Activated CD4-positive, CD25-positive, alpha-beta regulatory T cell treated with anti-CD3 and anti-CD28 coated beads, Interleukin-2, amount 50 U/mL, for 72 hours (primary cell): Measurements from ENCODE around the gene ARL16.

Experiments
- DNase-seq: peaks from one replicate; pipeline ENCODE4 v3.0.0; 2021

ARL16 gene

DNA sequence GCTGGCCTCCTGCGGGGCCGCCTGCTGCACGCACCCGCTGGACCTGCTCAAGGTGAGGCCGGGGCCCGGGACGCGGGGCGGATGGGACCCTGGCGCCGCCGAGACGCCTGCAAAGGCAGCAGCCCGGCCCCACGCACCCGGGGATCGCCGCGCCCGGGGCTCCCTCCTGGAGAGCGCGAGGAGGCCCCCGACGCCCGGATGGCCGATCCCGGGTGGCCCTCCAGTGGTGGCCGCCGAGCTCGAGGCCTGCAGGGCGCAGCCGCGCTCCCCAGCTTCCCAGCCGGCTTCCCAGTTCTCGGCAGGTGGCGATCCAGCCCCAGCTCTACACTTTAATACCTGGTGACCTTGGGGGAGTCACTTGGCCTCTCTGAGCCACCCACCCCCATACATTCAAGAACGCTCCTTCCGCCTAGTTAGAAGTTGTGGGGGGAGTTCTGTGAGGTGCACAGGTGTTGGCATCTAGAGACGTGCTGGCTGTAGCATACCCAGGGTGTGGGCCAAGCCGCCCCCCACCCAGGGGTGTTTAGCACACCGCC, 28.9 kb upstream of the ARL16 start:
- no peak for DNase-seq

DNA sequence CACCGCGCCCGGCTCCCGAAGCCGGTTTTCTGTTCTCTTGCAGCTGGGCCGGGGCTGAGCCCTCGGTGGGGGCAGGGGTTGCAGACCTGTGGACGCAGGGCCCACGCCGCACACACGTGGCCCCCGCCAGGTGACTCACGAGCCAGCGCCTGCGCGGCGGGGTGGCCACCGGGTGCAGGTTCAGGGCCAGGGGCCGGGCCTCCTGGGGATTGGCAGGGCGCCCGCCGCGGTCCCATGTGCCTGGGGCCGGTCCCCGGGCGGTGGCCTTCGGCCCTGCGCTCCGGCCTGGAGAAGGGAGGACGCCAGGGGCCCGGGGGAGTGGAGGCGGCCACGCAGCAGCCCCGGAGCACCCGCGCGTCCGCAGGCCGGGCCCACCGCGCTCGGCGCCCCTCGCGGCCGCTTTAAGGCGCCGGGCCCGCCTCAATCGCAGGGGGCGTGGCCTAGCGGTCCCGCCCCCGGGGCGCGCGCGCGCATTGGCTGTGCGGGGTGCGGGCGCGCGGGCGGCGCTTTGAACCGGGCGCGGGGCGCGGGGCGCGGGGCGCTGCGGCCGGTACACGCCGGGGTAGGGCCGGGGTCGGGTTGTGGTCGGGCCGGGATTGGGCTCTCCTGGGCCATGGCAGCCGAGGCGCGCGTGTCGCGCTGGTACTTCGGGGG, 28.3 kb upstream of the ARL16 start, which contains the start of gene SLC25A10:
TSS of gene SLC25A10 (plus strand) at position 471 of the 654 bp plus-strand sequence. CDS start at position 614, 143 bp downstream.
- DNase-seq = peak; percentile 83

DNA sequence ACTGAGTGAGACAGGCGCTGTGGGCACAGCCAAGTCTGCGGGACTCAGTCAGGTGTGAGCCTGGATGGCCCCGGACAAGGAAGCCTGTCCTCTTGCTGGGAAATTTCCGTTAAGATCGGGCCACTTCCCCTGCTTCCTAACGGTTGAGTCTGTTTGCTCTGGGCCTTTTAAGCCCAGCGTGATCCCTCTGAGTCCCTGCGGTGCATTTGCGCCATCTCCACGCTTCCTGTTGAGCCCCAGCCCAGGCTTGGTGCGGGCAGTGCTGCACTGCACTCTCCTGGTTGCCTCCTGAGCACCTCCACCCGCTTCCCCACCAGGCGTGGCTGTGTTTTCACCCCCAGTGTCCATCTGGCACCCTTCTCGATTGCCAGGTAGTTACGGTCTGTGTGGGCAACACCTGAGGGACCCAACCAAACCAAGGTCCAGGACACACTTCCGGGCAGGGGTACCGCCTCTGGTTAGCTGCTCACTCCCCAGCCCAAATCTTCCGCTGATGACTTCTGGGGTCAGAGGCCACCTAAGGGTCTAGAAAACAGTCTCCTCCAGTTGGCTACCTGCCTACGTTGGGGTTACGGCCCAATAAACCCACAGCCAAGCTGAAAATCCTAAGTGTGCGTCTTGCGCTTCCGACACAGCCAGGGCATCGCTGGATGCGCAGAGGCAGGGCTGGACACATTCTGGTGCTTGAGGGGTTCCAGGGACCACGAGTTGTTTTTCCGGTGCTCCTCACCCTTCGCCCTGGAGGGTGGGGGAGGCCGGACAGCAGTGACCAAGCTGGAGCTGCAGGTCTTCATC, 27.1 kb upstream of the ARL16 start:
- DNase-seq = no peak

DNA sequence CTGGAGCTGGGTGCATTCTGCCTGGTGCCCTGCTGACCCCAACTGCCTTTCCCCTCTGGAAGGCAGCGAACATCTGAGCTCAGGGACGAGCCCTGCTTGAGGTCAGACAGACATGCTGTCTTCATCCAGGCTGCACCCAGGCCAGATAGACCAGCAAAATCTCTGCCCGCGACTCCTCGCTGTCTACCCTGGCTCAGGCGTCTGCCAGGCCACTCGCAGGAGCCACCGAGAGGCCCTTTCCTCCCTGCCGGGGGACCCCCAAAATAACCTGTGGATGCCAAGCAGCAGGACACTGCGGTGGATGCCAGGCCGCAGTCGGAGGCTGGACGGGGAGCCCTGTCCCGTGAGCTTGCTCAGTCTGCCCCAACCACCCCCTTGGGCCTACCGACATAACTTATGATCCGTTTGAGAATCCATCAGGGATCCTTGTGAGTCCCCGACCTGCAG, 25.2 kb upstream of the ARL16 start:
- no peak for DNase-seq

DNA sequence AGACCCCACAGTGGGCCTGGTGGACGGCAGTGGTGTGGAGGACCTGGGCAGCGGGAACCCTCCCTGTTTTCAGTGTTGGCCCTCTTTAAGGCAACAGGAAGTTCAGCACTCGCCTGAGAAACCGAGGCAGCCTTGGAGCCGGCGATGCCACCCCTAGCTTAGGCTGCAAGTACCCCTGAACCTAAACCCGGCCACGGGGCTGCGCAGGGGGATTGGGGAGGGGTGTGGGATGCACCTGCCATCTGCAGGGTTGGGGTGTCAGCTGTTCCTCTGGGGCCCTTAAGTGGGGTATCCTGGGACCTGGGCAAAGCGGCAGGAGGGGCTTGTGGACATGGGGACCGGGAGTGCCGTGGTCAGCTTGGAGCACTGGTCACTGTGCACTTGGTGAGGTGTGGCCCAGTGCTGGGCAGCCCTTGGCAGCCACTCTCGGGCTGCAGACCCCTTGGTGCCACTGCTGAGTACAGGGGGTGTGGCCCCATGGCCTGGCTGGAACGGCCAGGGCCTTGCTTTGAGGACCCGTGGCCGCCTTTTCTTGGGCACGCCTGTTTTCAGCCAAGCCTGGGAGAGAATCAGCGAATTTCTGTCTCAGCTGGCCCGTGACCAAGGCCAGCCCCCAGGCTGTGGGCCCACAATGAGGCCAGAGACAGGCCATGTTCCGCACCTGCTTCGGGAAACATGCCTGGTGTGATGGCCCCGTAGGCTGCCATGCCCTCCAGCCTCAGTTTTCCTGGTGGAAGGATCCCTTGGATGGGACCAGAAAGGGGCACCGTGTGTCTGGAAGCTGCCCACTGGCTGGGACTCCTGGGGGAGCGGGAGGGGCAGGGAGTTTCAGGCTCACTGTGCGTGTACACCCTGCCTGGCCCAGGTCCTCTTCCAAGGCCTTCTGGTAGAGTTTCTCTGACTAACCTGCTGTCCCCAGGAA, 24.4 kb upstream of the ARL16 start:
- DNase-seq = no peak

DNA sequence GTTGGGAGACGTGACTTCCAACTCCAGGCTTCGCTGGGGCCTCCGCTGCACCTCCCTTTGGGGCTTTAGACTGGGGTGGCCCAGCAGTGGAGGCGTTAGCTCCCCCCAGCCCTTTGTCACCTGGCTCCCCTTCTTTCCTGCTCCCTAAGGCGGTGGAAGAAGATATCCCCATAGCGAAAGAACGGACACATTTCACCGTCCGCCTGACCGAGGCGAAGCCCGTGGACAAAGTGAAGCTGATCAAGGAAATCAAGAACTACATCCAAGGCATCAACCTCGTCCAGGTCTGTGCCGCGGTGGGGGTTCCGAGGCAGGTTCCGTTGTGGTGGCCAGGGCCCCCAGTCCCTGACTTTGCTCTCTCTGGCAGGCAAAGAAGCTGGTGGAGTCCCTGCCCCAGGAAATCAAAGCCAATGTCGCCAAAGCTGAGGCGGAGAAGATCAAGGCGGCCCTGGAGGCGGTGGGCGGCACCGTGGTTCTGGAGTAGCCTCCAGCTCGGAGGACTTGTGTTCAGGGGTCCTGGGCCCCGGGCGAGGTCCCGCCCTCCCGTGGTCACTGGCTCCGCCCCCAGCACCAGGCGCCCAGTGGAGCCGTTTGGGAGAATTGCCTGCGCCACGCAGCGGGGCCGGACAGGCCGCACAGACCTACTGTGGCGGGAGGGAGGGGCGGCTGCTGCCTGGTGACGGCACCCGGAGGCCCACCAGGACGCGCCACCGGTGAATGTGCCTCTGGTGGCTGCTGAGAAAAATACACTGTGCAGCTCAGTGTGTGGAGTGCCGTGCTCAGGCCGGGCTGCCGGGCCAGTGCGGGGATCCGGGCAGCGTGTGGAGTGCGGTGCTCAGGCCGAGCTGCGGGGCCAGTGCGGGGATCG, 23.4 kb upstream of the ARL16 start:
- no peak for DNase-seq

DNA sequence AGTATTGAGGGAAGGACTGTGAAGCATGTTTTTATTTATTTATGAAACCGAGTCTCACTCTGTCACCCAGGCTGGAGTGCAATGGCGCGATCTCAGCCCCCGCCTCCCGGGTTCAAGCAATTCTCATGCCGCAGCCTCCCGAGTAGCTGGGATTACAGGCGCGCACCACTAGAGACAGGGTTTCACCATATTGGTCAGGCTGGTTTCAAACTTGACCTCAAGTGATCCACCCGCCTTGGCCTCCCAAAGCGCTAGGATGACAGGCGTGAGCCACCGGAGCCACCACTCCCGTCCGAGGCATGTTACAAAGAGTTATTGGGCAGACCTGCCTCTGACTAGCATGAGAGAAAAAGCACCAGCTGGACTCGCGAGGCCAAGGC, 22.6 kb upstream of the ARL16 start:
- no peak for DNase-seq

DNA sequence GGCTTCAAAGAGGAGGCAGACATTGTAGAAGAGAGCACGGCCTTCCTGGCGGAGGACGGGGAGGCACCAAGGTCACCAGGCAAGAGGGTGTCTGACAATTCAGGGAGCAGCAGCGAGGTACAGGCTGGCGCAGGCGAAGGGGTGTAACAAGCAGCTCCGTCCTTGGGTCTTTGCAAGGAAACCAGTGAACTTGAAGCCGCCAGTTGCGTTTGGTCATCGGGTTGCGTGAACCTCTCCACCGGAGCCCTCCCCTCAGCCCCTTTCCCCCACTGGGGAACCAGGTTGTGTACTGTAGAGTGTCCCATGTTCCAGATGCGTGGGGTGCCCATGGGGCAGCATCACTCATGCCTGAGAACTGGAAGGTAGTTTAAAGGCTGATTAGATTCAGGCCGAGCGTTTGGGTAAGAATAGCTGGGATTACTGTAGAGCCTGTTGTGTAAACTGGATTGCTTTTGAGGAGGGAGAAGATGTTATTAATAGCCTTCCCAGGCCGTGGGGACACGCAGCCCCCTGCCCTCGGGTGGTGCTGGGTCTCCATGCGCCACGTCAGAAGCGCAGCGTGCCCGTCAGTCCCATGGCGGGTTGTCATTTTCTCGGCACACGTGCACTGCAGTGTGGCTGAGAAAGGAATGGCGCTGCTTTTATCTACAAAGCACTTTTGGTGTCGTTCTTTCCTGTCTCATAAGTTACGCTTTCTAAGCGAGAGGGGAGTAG, 22.1 kb upstream of the ARL16 start:
- no peak for DNase-seq

DNA sequence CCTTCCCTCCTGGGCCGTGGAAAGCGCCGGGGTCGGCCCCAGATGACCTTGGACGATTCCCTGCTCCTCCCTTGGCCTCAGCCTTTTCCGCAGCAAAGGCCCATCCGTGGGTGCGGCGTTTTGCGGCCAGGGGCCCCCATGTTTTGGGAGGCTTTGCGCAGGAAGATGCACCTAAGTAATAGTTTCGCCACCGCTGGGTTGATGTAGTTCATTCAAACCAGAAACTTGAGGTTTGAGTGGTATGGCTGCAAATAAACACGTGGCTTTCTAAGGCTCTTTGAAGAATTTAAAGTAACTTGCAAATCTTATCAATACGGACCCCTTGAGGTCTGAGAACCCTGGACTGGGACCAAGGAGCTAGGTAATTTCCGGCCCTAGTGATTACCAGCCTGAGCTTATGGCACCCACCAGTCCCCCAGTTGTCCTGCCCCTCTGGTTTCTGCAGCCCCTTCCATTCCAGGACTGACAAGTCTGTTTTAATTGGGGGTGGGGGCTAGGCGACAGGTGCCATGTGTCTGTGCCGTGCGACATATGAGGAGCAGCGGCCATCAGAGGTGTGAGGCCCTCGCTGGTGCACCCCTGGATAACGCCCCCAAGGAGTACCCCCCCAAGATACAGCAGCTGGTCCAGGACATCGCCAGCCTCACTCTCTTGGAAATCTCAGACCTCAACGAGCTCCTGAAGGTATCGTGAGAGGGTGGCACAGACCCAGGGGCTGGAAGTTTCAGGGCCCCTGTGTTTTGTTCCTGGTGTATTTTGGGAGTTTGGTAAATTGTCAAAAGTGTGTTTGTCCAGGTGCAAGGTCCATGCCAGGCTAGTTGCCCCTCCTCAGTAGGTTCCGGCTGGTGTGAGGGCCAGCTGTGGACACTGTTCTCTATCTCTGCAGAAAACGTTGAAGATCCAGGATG, 20.4 kb upstream of the ARL16 start:
- DNase-seq = no peak

DNA sequence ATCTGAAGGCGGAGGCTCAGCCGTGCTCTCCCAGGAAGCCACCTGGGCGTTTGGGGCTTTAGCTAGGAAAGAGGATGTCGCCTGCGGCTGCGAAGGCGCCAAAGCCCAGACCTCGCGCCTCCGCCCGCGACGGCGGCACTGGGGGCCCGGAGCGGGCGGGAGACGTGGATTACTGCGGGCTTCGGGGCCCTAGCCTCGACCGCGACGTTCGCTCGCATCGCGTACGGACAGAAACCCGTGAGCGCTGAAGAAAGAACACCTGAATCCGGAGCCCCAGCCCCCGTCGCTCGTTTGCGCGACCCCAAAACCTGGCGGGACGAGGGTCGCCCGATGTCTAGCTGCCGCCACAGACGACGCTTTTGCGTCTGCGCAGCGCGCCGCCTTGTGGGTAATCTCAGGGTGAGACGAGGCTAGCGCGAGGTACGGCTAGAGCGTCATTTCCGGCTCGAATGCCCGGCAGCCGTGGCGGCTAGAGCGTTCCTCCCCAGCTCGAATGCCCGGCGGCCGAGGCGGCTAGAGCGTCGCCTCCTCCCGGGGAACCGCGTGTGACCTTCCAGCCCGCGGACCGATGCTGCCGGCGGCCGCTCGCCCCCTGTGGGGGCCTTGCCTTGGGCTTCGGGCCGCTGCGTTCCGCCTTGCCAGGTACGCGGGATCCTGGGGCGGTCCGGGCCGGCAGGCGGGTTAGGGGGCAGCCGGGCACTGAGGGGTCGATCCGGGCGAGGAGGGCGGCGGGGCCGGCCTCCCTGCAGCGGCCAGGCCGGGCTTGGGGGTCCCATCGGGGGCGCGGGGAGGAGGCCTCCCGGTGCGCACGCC, 19.5 kb upstream of the ARL16 start, which contains the start of gene MRPL12:
TSS of gene MRPL12 (plus strand) at position 434 of the 813 bp plus-strand sequence. CDS start at position 569, 135 bp downstream.
- peak; percentile 86 for DNase-seq

DNA sequence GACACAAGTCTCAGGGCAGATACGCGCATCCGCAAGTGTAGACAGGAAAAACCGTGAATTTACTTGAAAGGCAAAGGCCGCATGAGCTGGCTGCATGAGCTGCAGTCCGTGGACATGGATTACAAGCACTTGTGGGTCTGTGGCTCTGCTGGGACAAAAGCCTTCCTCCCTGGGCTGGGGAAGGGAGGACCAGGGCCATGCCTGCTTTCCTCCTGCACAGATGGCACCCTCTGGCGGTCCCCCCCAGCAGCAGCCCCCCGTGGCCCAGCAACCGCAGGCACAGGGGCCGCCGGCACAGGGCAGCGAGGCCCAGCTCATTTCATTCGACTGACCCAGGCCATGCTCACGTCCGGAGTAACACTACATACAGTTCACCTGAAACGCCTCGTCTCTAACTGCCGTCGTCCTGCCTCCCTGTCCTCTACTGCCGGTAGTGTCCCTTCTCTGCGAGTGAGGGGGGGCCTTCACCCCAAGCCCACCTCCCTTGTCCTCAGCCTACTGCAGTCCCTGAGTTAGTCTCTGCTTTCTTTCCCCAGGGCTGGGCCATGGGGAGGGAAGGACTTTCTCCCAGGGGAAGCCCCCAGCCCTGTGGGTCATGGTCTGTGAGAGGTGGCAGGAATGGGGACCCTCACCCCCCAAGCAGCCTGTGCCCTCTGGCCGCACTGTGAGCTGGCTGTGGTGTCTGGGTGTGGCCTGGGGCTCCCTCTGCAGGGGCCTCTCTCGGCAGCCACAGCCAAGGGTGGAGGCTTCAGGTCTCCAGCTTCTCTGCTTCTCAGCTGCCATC, 17.9 kb upstream of the ARL16 start:
- no peak for DNase-seq

DNA sequence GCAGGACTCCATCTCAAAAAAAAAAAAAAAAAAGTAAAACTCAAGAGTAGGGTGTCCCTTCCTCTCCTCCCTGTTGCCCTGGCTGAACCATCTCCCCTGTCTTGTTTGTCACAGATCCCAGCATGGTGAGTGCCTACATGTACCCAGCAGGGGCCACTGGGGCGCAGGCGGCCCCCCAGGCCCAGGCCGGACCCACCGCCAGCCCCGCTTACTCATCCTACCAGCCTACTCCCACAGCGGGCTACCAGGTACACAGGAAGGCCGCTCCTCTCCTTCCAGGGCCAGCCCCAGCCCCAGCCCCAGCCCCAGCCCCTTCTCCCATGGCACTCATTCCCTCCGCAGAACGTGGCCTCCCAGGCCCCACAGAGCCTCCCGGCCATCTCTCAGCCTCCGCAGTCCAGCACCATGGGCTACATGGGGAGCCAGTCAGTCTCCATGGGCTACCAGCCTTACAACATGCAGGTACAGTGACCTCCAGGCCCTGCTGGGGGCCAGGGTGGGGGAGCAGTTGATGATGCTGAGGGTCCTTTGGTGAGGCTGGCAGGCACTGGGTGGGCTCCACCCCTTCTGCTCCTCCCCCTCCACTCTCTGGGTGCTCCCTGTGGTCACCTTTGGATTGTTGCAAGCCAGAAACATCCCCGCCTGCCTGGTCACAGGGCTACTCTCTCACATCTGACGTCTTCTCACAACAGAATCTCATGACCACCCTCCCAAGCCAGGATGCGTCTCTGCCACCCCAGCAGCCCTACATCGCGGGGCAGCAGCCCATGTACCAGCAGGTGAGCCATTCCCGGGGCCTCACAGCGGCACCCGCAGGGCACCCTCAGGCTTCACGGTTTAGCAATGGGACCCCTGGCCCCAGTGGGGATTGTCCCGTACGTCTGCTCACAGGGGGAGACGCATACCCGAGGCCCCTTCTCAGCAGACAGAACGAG, 17.0 kb upstream of the ARL16 start:
- no peak for DNase-seq

DNA sequence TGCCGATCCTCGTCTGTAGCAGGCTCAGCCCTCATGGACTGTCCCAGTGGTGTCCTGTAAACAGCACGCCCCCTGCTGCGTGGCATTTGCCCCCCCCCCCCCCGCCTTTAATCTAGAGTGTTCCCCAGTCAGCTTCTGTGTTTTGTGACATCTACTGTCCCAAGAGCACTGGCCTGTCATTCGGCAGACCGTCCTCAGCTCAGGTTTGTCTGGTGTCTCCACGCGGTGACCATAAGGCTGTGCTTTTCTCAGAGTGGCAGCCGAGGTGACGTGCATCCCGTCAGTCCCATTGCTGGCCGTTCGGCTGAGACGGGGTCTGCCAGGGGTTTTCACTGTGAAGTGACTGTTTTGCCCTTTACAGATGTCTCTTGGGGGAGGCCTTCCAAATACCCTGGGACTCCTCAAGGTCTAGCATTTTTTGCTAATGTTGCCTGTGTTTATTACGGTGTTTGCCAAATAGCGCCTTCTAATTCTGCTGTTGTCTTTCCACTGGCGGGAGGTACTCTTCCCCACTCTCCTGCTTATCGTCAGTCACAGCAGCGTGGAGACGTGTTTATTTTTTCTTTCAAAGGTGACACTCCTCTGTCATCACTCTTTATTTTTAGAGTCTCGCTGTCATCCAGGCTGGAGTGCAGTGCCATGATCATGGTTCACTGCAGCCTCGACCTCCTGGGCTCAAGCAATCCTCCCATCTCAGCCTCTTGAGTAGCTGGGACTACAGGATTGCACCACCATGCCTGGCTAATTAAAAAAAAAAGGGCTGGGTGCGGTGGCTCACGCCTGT, 13.9 kb upstream of the ARL16 start:
- no peak for DNase-seq

DNA sequence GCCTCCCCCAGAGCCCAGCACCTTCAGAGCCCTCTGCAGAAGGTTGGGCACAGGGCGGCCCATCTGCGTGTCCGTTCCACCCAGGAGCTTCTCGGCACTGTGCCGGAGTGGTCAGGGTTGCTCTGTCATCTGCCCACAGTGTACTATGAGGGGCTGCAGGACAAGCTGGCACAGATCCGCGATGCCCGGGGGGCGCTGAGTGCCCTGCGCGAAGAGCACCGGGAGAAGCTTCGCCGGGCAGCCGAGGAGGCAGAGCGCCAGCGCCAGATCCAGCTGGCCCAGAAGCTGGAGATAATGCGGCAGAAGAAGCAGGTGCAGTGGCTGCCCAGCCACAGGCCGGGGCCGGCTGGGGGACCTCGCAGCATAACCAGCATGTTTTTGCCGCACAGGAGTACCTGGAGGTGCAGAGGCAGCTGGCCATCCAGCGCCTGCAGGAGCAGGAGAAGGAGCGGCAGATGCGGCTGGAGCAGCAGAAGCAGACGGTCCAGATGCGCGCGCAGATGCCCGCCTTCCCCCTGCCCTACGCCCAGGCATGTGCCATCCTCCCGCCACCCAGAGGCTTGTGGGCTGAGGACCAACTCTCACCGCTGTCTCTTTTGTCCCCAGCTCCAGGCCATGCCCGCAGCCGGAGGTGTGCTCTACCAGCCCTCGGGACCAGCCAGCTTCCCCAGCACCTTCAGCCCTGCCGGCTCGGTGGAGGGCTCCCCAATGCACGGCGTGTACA, 12.8 kb upstream of the ARL16 start:
- DNase-seq = no peak

DNA sequence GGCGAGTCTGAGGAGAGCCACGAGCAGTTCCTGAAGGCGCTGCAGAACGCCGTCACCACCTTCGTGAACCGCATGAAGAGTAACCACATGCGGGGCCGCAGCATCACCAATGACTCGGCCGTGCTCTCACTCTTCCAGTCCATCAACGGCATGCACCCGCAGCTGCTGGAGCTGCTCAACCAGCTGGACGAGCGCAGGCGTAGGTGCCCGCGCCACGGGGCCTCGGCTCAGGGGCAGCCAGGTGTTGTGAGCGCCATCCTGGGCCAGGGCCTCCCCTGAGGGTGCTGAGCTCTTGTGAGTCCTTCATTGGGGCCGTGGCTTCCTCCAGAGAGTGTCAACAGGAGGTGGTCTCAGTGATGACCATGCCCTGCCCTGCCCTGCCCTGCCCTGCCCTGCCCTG, 12.2 kb upstream of the ARL16 start:
- no peak for DNase-seq

DNA sequence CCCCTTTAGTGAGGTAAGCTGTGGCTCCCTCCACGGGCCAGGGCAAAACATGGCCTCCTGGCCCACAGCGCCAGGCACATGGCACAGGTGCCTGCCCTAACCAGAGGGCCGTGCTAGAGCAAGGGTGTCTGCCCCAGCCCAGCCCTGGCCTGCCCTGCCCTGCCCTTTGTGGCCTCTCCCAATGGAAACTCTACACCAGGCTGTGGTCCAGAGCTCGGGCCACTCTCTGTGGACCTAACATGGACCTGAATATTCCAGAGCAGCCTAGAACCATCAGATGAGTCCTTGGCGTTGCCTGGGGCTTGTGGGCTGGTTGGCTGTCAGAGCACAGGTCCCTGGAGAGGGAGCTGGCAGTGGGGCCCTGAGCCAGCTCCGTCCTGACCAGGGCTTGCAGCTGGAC, 11.6 kb upstream of the ARL16 start:
- no peak for DNase-seq
